Panc1 (cell line): Measurements from ENCODE around the gene CACNA1C. TPM values are rescaled to one million over a fixed set of nuclear protein-coding genes. Genes with fewer than 3 reads are reported as not detected.

Experiments used
- ATAC-seq: fragments of 200-7000 bp; cut with Tn5 transposase; 2 replicates; pipeline ENCODE4 v1.9.1; 2020; ENCODE audit warnings: mild to moderate bottlenecking, moderate library complexity
- BruUV-seq: library from RNA; stranded (reverse); fragments of 400-500 nt; replicated peaks from 2 replicates; lab custom pipeline; 2021; lab: Mats Ljungman, UMichigan
- CTCF ChIA-PET: fragments of 300-600 bp; sonication (Branson Sonifier 250); formaldehyde crosslinking; loops from one replicate; lab custom pipeline; 2022; ENCODE audit warnings: antibody characterized with exemption; lab: Charles Lee
- POLR2A ChIA-PET: fragments of 300-600 bp; sonication (Branson Sonifier 250); formaldehyde crosslinking; loops from one replicate; lab custom pipeline; 2022; ENCODE audit warnings: antibody characterized with exemption; lab: Charles Lee
- DNase-seq: peaks from one replicate; pipeline ENCODE4 v3.0.0-alpha.2; 2010; ENCODE audit warnings: low read depth, low spot score
- H3K27ac ChIP-seq: 2 replicates; pipeline ENCODE4 v1.5.1; 2011; ENCODE audit warnings: mild to moderate bottlenecking, low read length, inconsistent platforms
- H3K27me3 ChIP-seq: fragments of 200-500 bp; sonication (Bioruptor generic); 2 replicates; pipeline ENCODE4 v1.6.0; 2014; ENCODE audit warnings: low read length, inconsistent platforms; ENCODE audit not compliant: control insufficient read depth, insufficient read depth
- H3K36me3 ChIP-seq: fragments of 200-500 bp; sonication (Bioruptor generic); 2 replicates; pipeline ENCODE4 v1.5.1; 2014; ENCODE audit warnings: inconsistent platforms, mild to moderate bottlenecking, low read length, moderate library complexity; ENCODE audit not compliant: control insufficient read depth, insufficient read depth
- H3K4me1 ChIP-seq: 2 replicates; pipeline ENCODE4 v1.5.1; 2011; ENCODE audit warnings: inconsistent platforms, mild to moderate bottlenecking, low read length, moderate library complexity; ENCODE audit not compliant: control insufficient read depth, insufficient read depth
- H3K4me3 ChIP-seq, 2 experiments: 2 replicates each; pipeline ENCODE4 v1.5.1; 2011 to 2012; ENCODE audit warnings: low read depth in 2 of 2, low read length in 2 of 2, mild to moderate bottlenecking in 2 of 2, inconsistent platforms in 1 of 2, moderate library complexity in 1 of 2
- H3K9me3 ChIP-seq: fragments of 200-500 bp; sonication (Bioruptor generic); 2 replicates; pipeline ENCODE4 v1.5.1; 2014; ENCODE audit warnings: low read depth, mild to moderate bottlenecking, inconsistent platforms, low read length, moderate library complexity; ENCODE audit not compliant: control insufficient read depth, insufficient read depth
- CTCF ChIP-seq: fragments of 450-650 bp; IDR thresholded peaks from 2 replicates; pipeline ENCODE4 v1.5.1; 2017; ENCODE audit warnings: mild to moderate bottlenecking
- POLR2AphosphoS5 ChIP-seq: IDR thresholded peaks from 2 replicates; pipeline ENCODE4 v1.6.1; 2012; ENCODE audit warnings: mild to moderate bottlenecking, low read depth, low read length, moderate library complexity
- REST ChIP-seq, 2 experiments: IDR thresholded peaks; 2 replicates each; pipeline ENCODE4 v1.6.1; 2011 to 2012; ENCODE audit warnings: low read depth in 2 of 2, control low read depth in 1 of 2, low read length in 1 of 2, mild to moderate bottlenecking in 1 of 2, moderate library complexity in 1 of 2; ENCODE audit not compliant: insufficient read depth in 1 of 2
- SIN3A ChIP-seq: IDR thresholded peaks from 2 replicates; pipeline ENCODE4 v1.6.1; 2012; ENCODE audit warnings: low read depth, mild to moderate bottlenecking, low read length, moderate library complexity, borderline replicate concordance; ENCODE audit not compliant: insufficient read depth
- TCF7L2 ChIP-seq: IDR thresholded peaks from 2 replicates; pipeline ENCODE4 v1.6.1; 2011; ENCODE audit warnings: mild to moderate bottlenecking, low read depth, low read length, inconsistent platforms
- in situ Hi-C: cut with HindIII; loops from 2 replicates; pipeline ENCODE4 v1.10.0; 2016; ENCODE audit warnings: low sequenced_read_pairs, low pct_unique_long_range_greater_than_20kb
- intact Hi-C: fragments of 100-400 bp; cut with micrococcal nuclease; formaldehyde crosslinking; loops from one replicate; pipeline ENCODE4 v1.10.0; 2022; ENCODE audit not compliant: unreplicated experiment
- total RNA-seq: library from RNA; stranded (reverse); gene quantifications from one replicate; pipeline ENCODE4 v1.2.1, GENCODE V29; 2021; ENCODE audit not compliant: unreplicated experiment

CACNA1C gene
- total RNA-seq, 1 experiment from 2014 or later = 0.03 TPM

DNA sequence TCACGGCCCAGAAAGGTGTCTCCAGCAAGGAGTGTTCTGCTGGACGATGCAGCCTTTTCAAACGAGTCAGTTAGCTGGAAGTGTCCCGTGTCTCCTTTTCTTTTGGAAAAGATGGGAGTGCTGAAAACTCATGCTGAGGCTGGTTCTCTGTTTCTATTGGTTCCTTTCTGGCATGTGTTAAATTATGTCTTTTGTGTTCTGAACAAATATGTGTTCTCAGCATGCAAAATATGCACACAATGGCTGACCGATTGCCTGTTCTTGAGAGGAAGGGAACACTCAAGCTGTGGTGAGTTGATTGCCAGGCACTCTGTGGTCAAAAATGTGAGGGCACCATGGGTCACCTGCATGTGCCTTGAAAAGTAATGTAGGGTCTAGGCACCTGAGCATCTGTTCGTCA is 181.3 kb downstream of the CACNA1C start:
- no TSS peak for BruUV-seq
- Histone ChIP-seq H3K36me3 (no peaks in the 10 kb centered on the region), H3K27me3 (no peaks in the 10 kb centered on the region), H3K4me3 (no peak overlapping the region), H3K27ac (no peak overlapping the region), H3K4me1 (no peaks in the 10 kb centered on the region), H3K9me3 (no peaks in the 10 kb centered on the region)
- intact Hi-C loops (no loop called here), in situ Hi-C loops (no loop called here)
- no peak for TF ChIP-seq SIN3A
- no peak for TF ChIP-seq POLR2AphosphoS5
- no peak for TF ChIP-seq REST (IDR thresholded peaks at IDR 0.05; ENCODE audit: insufficient read depth in 1 of 2, low read depth in 2 of 2, low read length in 1 of 2)
- TF ChIP-seq TCF7L2 = no peak
- TF ChIP-seq CTCF = no peak
- no peak for DNase-seq
- ChIA-PET POLR2A (no interaction called here), CTCF (no interaction called here)
- ATAC-seq = no peak

DNA sequence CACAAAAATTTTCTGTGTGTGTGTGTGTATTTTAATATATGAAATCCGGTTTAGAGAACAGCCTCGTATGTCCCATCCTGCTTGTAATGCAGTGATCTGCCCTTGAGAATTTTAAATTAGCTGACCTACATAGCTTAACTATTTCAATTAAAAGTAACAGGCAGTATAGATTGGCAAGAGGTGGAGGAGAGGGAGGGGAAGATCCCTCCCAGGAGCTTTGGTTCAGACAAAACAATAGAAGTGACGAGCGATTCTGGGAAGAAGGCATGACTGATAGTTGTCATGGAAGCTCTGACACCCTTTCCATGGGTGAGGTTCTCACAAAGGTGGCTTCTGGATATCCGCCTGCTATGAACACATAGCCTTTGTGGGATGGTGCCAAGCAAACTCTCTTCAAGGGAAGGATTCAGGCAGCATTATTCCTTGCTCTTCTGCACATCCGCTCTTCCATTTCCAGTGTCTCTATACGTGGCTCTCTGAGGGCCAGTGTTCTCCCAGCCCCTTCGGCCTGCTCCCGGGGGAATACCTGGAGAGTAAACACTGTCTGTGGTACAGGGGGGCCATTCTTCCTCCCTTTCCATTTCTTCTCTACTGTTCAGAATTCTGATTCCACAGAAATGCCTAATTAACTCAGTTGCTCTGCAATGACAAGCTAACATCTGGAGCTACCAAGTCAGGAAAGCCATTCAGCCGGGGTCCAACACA is 182.0 kb downstream of the CACNA1C start:
- ChIA-PET CTCF (no interaction called here), POLR2A (no interaction called here)
- ATAC-seq (no peak), DNase-seq (no peak)
- H3K27ac ChIP-seq = no peak overlapping the region
- BruUV-seq = no TSS peak
- H3K9me3 ChIP-seq = no peaks in the 10 kb centered on the region
- no peaks in the 10 kb centered on the region for H3K4me1 ChIP-seq
- H3K4me3 ChIP-seq = no peak overlapping the region
- no peaks in the 10 kb centered on the region for H3K36me3 ChIP-seq
- TF ChIP-seq REST (IDR thresholded peaks at IDR 0.05; ENCODE audit: insufficient read depth in 1 of 2, low read depth in 2 of 2, low read length in 1 of 2) = no peak
- TF ChIP-seq CTCF = no peak
- no peak for TF ChIP-seq POLR2AphosphoS5
- no peak for TF ChIP-seq TCF7L2
- TF ChIP-seq SIN3A = no peak
- intact Hi-C loops (no loop called here), in situ Hi-C loops (no loop called here)
- no peaks in the 10 kb centered on the region for H3K27me3 ChIP-seq
